ENCODE measurements around the gene ZNF469.

The ZNF469 gene

DNA sequence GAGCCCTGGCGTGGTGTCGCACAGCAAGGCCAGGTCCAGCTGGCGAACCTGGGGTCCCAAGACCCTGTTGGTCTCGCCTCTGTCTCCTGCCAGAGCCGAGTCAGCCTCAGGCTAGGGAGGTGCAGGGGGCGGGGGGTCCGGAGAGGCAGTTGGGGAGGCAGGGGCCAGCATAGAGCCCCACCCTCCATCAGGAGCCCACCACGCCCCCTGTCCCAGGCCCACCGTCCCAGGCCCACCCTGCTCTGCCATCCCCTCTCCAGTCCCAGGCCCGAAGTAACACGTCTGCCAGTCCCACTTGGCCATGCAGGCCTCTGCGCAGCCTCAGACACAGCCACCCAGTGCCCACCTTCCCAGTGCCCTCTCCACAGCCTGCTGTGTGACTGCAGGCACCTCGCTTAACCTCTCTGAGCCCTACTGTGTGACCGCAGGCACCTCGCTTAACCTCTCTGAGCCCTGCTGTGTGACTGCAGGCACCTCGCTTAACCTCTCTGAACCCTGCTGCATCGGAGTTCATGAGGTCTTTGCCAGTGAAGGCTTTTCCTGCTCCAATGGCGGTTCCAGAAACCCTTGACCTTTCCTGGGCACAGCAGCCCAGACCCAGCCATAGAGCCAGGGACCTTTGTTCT is 29.3 kb downstream of the ZNF469 start:
- no peak for DNase-seq

DNA sequence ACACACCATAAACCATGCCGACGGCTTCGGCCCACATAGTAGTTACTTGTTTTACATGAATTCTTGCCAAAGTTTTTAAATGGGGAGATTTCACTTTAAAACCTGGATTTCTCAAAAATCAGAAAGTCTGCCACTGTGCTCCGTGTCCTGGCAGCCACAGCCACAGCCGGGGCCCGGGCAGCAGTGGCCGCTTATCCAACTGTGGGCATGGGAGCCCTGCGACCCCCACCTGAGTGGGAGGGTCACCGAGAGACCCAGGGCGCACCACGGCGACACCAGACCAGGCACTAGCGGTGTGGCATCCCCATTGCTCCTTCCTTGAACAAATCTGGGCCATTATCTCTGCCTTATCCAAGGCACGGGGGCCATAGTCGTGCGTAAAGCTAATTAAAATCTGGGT is 30.0 kb downstream of the ZNF469 start:
- no peak for DNase-seq

DNA sequence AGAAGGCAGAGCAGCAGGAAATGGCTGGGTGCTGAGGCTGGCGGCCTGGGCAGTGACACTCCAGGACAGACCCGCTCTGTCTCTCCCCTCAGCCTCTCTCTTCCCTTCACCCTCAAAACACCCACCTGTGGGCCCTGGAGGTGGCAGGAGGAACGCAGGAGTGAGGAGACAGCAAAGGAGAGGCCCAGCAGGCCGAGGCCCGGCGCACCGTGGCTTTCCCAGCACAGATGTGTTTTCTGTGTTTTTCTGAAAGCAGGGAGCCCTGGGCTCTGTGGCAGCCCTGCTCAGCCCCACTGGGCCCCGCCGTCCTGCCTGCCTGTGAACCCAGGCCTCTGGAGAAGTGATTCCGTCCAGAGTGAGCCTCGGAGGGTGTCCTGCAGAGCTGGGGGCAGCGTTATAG is 30.5 kb downstream of the ZNF469 start:
- DNase-seq = no peak

DNA sequence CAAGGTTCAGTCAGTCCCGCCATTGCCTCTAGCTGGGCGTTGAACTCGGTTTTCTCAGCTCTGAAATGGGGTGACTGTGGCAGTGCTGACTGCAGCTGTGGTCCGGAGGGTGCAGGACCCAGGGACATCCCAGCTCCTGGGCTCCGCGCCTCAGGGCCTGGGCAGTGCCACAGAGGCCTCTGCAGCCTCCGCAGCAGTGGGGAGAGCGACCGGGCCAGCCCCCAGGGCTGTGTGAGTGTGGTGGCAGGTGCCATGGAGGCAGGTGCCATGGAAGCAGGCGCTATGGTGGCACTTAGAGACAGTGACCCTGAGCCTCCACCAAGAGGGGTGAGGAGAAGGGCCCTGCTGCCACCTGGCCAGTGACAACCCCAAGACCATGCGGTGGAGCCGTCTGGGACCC is 30.9 kb downstream of the ZNF469 start:
- DNase-seq = no peak

DNA sequence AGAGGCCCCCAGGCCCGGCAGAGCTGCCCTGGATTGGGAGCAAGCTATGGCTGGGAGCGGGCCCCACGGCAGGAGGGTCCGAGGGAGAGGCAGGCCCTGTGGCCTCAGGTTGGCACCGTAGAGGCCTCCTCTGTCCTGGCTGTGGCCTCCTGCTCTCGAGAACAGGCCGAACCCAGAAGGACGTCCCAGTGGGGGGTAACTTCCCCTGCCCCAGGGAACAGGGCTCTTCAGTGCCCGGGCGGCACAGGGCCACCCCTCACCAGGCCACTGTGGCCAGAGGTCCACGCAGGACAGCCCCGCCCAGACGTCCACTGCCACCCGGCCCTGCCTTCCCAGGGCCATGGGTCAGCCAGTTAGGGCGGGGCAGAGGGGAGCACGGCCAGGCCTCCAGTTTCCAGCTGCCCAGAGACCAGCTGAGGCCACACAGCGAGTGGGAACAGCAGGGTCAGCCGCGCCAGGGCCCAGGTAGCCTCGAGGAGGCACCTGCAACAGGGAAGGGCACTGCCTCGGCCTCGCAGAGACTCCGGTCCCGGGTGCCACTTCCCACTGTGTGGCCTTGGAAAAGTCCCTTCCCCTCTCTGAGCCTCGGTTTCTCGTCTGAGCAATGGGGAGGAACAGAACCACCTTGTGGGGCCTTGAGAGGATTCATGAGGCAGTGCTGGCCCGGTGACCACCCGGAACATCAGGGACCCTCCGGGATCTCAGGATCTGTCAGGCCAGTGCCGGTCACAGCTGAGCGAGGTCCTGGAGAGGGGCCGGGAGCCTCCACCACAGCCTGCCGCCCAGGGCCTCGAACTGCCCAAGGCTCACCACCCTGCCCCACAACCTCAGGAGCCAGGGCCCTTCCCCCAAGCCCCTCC is 32.0 kb downstream of the ZNF469 start:
- DNase-seq = no peak

DNA sequence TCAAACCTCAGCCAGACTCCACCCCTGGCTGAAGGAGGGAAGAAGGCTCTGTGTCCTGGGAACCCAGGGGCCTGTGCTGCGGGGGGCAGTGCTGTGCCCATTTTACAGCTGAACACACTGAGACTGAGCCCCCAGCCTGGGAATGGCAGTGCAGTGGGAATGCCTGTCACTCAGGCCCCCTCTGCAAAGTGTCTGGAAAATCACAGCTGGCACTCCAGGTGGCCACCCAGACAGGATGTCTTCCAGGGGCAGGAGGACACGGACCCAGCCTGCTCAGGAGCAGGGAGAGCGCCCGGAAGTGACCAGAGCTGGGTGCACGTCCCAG is 32.6 kb downstream of the ZNF469 start:
- no peak for DNase-seq

- no peak for DNase-seq
These were observed 33.1 kb downstream of the ZNF469 start for GRCh38 chr16:88415713-88416323.

DNA sequence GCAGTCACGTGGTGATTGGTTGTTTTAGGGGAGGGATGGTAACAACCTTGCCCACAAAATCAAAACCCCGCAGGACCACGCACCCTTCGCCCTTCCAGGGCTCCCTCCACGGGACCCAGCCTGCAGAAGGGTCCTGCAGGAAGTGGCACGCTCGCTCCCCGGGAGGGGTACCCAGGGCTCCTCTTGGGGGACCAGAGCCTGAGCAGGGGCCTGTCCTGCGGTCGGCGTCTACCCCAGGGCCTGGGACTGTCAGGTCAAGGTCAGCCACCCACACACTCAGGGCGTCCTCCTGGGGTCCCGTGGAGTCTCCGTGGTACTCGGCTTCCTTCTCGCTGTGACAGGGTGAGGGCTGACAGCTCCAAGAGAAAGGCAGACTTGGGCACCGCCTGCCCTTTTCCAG is 33.9 kb downstream of the ZNF469 start:
- DNase-seq = no peak

DNA sequence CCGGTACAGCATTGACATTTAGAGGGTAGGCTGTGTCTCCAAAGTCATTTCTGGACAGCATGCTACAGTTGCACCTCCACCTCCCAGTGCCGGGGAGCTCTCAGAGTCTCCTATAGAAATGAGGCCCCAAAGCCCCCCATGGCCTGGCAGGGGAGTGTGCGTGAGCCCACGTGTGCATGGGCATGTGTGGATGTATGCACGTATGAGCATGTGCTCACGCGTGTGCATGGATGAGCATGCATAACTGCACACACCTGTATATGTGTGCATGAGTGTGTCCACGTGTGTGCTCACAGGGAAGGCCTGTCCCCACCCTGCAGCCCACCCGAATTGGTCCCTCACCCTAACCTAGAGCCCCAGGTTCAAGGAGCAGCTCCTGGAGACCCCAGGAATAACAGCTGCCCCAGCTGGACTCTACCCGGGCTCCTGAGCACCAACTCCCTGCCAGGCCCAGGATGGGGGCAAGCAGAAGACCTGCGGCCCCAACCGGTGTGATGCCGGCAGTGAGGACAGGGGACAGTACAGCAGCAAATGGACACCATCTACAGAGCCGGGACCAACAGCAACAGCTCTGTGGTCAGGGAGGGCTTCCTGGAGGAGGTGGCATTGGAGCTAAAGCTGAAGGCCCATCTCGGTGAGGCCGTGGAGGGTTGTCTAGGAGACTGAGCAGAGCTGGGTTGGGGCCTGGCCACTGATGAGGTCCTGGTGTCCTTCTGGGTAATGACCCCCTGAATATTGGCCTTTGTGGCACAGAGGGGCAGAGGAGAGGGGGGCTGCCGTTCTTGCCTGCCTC is 35.1 kb downstream of the ZNF469 start:
- DNase-seq = no peak

GRCh38 chr16:88418869-88419268 is 36.1 kb downstream of the ZNF469 start:
- DNase-seq = no peak

DNA sequence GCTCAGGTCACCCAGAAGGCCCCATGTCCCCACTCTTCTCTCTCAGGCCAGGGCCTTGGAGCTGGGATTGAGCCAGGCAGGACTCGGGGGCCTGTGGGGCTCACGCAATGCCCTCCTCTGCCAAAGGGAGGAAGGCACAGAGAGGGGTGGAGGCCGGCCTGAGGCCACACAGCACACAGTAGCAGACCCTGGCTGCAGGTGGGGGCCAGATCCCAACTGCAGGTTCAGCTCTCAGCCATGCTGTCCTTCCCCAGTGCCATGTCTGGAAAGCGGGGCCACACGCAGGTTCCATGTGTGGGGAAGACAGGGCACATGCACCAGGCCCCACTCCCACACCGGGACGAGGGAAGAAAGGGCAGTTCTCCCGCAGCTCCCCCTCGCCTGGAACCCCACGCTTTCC is 37.0 kb downstream of the ZNF469 start:
- no peak for DNase-seq

DNA sequence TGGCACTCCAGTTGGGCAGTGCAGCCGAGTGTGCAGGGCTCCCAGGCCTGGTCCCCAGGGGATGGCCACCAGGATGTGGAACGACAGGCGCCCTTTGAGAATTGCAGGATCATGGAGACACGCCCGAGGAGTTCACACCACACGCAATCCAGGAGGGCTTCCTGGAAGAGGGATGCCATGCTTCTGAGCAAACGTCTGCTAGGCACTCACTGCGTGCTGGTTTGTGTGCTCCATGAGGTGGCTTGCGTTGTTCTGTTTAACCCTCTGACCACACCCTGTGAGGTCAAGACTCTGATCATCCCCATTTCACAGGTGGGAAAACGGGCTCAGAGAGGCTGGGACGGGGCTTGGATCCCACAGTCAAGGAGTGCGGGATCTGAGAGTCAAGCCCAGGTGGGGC is 37.7 kb downstream of the ZNF469 start:
- DNase-seq = no peak

GRCh38 chr16:88421301-88421700 is 38.5 kb downstream of the ZNF469 start:
- no peak for DNase-seq

DNA sequence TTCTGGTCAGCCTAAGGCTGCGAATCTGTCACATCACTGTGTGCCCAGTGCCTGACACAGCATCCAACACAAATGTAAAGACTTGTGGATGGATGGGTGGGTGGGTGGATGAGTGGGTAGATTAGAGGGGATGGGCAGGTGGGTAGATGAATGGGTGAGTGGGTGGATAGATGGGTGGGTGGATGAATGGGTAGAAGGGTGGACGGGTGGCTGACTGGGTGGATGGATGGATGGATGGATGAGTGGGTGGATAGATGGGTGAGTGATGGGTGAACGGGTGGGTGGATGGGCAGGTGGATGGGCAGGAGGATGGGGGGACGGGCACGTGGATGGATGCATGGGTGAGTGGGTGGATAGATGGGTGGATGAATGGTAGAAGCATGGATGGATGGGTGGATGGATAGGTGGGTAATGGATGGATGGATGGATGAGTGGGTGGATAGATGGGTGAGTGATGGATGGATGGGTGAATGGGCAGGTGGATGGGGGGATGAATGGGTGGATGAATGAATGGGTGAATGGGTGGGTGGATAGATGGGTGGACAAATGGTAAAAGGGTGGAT is 39.2 kb downstream of the ZNF469 start:
- no peak for DNase-seq

- no peak for DNase-seq
These were observed 40.1 kb downstream of the ZNF469 start for GRCh38 chr16:88422733-88423447.

DNA sequence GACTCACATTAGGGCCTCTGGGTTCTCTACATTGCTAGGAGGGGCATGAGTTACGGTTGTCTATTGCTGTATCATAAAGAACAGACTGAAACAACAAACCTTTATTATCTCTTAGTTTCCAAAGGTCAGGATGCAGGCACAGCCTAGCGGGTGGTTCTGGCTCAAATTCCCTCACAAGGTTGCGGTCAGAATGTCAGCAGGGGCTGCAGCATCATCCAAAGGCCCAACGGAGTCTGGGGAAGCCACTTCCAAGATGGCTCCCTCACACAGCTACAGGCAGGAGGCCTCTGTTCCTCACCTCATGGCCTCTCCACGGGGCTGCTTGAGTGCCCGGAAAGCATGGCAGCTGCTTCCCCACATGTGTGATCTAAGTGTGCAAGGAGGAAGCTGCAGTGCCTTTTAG is 40.7 kb downstream of the ZNF469 start:
- no peak for DNase-seq

GRCh38 chr16:88424587-88425235 is 42.0 kb downstream of the ZNF469 start:
- no peak for DNase-seq

GRCh38 chr16:88426018-88426417 is 43.3 kb downstream of the ZNF469 start:
- no peak for DNase-seq

DNA sequence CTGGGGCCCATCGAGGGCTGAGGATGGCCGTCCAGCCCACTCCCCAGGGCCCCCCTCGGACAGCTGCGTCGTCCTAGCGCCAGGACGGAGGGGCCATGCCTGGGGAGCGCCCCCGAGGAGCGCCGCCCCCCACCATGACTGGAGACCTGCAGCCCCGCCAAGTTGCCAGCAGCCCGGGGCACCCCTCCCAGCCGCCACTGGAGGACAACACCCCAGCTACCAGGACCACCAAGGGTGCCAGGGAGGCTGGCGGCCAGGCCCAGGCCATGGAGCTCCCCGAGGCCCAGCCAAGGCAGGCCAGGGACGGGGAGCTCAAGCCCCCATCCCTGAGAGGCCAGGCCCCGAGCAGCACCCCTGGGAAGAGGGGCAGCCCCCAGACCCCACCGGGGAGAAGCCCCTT is 44.6 kb downstream of the ZNF469 start:
- DNase-seq = no peak

- DNase-seq = no peak
These were observed 45.4 kb downstream of the ZNF469 start for GRCh38 chr16:88428156-88428555.

DNA sequence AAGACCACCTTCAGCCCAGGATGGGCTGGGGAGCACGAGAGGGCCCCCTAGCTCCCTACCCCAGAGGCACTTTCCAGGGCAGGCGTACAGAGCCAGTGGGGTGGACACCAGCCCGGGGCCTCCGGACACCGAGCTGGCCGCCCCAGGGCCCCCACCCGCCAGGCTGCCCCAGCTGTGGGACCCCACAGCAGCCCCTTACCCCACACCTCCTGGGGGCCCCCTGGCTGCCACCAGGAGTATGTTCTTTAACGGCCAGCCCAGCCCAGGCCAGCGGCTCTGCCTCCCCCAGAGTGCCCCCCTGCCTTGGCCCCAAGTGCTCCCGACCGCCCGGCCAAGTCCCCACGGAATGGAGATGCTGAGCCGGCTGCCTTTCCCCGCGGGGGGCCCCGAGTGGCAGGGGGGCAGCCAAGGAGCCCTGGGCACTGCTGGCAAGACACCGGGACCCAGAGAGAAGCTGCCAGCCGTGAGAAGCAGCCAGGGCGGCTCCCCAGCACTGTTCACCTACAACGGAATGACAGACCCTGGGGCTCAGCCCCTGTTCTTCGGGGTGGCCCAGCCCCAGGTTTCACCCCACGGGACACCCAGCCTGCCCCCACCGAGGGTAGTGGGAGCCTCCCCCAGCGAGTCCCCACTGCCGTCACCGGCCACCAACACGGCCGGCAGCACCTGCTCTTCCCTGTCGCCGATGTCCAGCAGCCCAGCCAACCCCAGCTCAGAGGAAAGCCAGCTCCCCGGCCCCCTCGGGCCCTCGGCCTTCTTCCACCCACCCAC is 46.0 kb downstream of the ZNF469 start:
- no peak for DNase-seq
